ENCODE measurements around the gene EDARADD. TPM values are rescaled to one million over a fixed set of nuclear protein-coding genes. Genes with fewer than 3 reads are reported as not detected.

EDARADD gene
- total RNA-seq, 2 experiments from 2014 or later: not detected

- Histone ChIP-seq H3K36me3 (ENCODE audit: insufficient read depth, low read length) (no peaks in the 10 kb centered on the region), H2AFZ (ENCODE audit: low read length) (no peak overlapping the region), H3K27ac (ENCODE audit: low read depth, low read length, poor library complexity, severe bottlenecking) (no peak overlapping the region), H3K79me2 (ENCODE audit: insufficient read depth, low read depth, low read length) (no peaks in the 10 kb centered on the region), H3K4me1 (ENCODE audit: insufficient read depth, low read length, poor library complexity, severe bottlenecking) (no peaks in the 10 kb centered on the region), H3K4me2 (ENCODE audit: low read length) (no peak overlapping the region), H3K9me2 (ENCODE audit: insufficient read depth, low read length) (no peaks in the 10 kb centered on the region), H3K9me3 (ENCODE audit: low read length) (no peaks in the 10 kb centered on the region), H3K4me3 (ENCODE audit: low read depth, low read length, poor library complexity, severe bottlenecking) (no peak overlapping the region), H4K20me1 (ENCODE audit: insufficient read depth, low read length) (no peaks in the 10 kb centered on the region)
- ChIA-PET POLR2A (interaction anchor here (0.7 kb wide), 1 partner anchor 22 kb away, joined by 3 read pairs; no protein-coding TSS in a partner anchor), CTCF (ENCODE audit: unreplicated experiment) (no interaction called here)
- no peak for DNase-seq (ENCODE audit: low spot score)
- no TSS peak for BruUV-seq (replicated peaks)
- TF ChIP-seq, protein P1, sequence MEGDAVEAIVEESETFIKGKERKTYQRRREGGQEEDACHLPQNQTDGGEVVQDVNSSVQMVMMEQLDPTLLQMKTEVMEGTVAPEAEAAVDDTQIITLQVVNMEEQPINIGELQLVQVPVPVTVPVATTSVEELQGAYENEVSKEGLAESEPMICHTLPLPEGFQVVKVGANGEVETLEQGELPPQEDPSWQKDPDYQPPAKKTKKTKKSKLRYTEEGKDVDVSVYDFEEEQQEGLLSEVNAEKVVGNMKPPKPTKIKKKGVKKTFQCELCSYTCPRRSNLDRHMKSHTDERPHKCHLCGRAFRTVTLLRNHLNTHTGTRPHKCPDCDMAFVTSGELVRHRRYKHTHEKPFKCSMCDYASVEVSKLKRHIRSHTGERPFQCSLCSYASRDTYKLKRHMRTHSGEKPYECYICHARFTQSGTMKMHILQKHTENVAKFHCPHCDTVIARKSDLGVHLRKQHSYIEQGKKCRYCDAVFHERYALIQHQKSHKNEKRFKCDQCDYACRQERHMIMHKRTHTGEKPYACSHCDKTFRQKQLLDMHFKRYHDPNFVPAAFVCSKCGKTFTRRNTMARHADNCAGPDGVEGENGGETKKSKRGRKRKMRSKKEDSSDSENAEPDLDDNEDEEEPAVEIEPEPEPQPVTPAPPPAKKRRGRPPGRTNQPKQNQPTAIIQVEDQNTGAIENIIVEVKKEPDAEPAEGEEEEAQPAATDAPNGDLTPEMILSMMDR (conservative IDR thresholded peaks at IDR 0.05; ENCODE audit: low read length): no peak
- TF ChIP-seq EZH2phosphoT487 (IDR thresholded peaks at IDR 0.05; ENCODE audit: borderline replicate concordance, low read depth, low read length): no peak
- intact Hi-C loops (cut with micrococcal nuclease; ENCODE audit: unreplicated experiment): no loop called here
Observed at GRCh38 chr1:236422517-236422876, 28.4 kb downstream of the EDARADD start.

DNA sequence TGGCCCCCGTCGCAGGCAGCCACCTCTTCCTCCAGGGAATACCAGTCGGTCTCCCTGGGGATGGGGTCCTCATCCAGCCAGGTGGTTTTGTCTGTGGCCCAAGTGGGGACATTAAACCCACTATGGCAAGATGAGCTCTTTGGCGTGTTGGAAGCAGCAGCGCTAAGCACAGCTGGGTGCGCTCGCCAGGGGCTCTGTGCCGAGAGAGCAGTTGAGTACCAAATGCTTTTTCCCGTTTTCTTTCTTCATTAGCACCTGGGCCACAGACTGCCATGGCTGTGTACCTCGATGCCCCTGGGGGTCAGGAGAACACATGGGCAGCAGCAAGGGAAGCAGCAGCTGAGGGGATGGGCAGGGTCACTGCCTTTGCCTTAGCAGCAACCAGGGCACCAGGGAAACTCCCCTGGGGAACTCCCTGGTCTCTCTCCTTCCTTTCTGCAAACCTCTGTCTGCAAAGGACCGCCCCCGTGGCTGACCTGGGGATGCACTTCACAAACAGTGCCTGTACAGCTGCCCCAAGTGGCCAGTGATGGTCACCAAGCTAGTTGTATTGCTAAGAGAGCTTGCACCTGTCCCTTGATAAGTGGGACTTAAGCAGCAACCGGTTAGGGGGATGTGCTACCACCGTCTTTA lies 31.1 kb downstream of the EDARADD start:
- H3K79me2 ChIP-seq (ENCODE audit: insufficient read depth, low read depth, low read length): no peaks in the 10 kb centered on the region
- no peak for TF ChIP-seq EZH2phosphoT487 (IDR thresholded peaks at IDR 0.05; ENCODE audit: borderline replicate concordance, low read depth, low read length)
- TF ChIP-seq, protein P1 (conservative IDR thresholded peaks at IDR 0.05; ENCODE audit: low read length): no peak
- no peaks in the 10 kb centered on the region for H3K36me3 ChIP-seq (ENCODE audit: insufficient read depth, low read length)
- CTCF ChIA-PET (ENCODE audit: unreplicated experiment): no interaction called here
- intact Hi-C loops (cut with micrococcal nuclease; ENCODE audit: unreplicated experiment): no loop called here
- no TSS peak for BruUV-seq (replicated peaks)
- no peaks in the 10 kb centered on the region for H3K4me1 ChIP-seq (ENCODE audit: insufficient read depth, low read length, poor library complexity, severe bottlenecking)
- no peak for DNase-seq (ENCODE audit: low spot score)
- no peak overlapping the region for H3K27ac ChIP-seq (ENCODE audit: low read depth, low read length, poor library complexity, severe bottlenecking)
- H3K4me3 ChIP-seq (ENCODE audit: low read depth, low read length, poor library complexity, severe bottlenecking): no peak overlapping the region
- no peaks in the 10 kb centered on the region for H3K9me2 ChIP-seq (ENCODE audit: insufficient read depth, low read length)
- H2AFZ ChIP-seq (ENCODE audit: low read length): no peak overlapping the region
- H4K20me1 ChIP-seq (ENCODE audit: insufficient read depth, low read length): no peaks in the 10 kb centered on the region
- POLR2A ChIA-PET: no interaction called here
- H3K9me3 ChIP-seq (ENCODE audit: low read length): no peaks in the 10 kb centered on the region
- H3K4me2 ChIP-seq (ENCODE audit: low read length): no peak overlapping the region

- no peaks in the 10 kb centered on the region for H3K79me2 ChIP-seq (ENCODE audit: insufficient read depth, low read depth, low read length)
- intact Hi-C loops (cut with micrococcal nuclease; ENCODE audit: unreplicated experiment): no loop called here
- no TSS peak for BruUV-seq (replicated peaks)
- H3K9me3 ChIP-seq (ENCODE audit: low read length): no peaks in the 10 kb centered on the region
- no peak overlapping the region for H3K27ac ChIP-seq (ENCODE audit: low read depth, low read length, poor library complexity, severe bottlenecking)
- POLR2A ChIA-PET: interaction anchor here (1.1 kb wide), 1 partner anchor 46 kb away, joined by 3 read pairs; no protein-coding TSS in a partner anchor
- no peak overlapping the region for H3K4me3 ChIP-seq (ENCODE audit: low read depth, low read length, poor library complexity, severe bottlenecking)
- H3K4me1 ChIP-seq (ENCODE audit: insufficient read depth, low read length, poor library complexity, severe bottlenecking): no peaks in the 10 kb centered on the region
- H3K4me2 ChIP-seq (ENCODE audit: low read length): no peak overlapping the region
- DNase-seq (ENCODE audit: low spot score): no peak
- H3K36me3 ChIP-seq (ENCODE audit: insufficient read depth, low read length): no peaks in the 10 kb centered on the region
- H2AFZ ChIP-seq (ENCODE audit: low read length): no peak overlapping the region
- CTCF ChIA-PET (ENCODE audit: unreplicated experiment): no interaction called here
- no peak for TF ChIP-seq EZH2phosphoT487 (IDR thresholded peaks at IDR 0.05; ENCODE audit: borderline replicate concordance, low read depth, low read length)
- TF ChIP-seq, protein P1 (conservative IDR thresholded peaks at IDR 0.05; ENCODE audit: low read length): no peak
- no peaks in the 10 kb centered on the region for H3K9me2 ChIP-seq (ENCODE audit: insufficient read depth, low read length)
- H4K20me1 ChIP-seq (ENCODE audit: insufficient read depth, low read length): no peaks in the 10 kb centered on the region
Observed at GRCh38 chr1:236426215-236426614, 32.1 kb downstream of the EDARADD start.
